Ammon's horn (tissue), 1 donor: Measurements from ENCODE around the gene FAM53B.
A peak's percentile ranks its signal among the peaks of the same experiment; 100 is the strongest.

ENCODE experiments used
- DNase-seq: peaks from one replicate; pipeline ENCODE4 v3.0.0-alpha.2; 2016; ENCODE audit warnings: low spot score

The FAM53B gene

GRCh38 chr10:124609698-124610097, 134.5 kb downstream of the FAM53B start:
- no peak for DNase-seq

GRCh38 chr10:124608093-124608721, 136.0 kb downstream of the FAM53B start:
- no peak for DNase-seq

- DNase-seq: no peak
Measured at GRCh38 chr10:124607693-124608092, 136.5 kb downstream of the FAM53B start.

GRCh38 chr10:124606822-124607221, 137.4 kb downstream of the FAM53B start:
- DNase-seq: no peak

- DNase-seq: no peak
Measured at GRCh38 chr10:124605856-124606812, 138.0 kb downstream of the FAM53B start.

GRCh38 chr10:124605481-124605855, 138.7 kb downstream of the FAM53B start:
- DNase-seq: no peak

- peak; percentile 93 for DNase-seq
Measured at GRCh38 chr10:124605001-124605370, 139.2 kb downstream of the FAM53B start.

GRCh38 chr10:124604214-124605000, 139.8 kb downstream of the FAM53B start:
- peak; percentile 75 for DNase-seq

- DNase-seq: no peak
Measured at GRCh38 chr10:124603376-124604213, 140.6 kb downstream of the FAM53B start.

- DNase-seq: no peak
Measured at GRCh38 chr10:124602646-124603365, 141.4 kb downstream of the FAM53B start.

- DNase-seq: no peak
Measured at GRCh38 chr10:124602121-124602561, 142.0 kb downstream of the FAM53B start.

GRCh38 chr10:124601431-124602120, 142.6 kb downstream of the FAM53B start:
- DNase-seq: no peak

- DNase-seq: no peak
Measured at GRCh38 chr10:124601016-124601415, 143.2 kb downstream of the FAM53B start.

GRCh38 chr10:124600051-124600880, 143.9 kb downstream of the FAM53B start:
- no peak for DNase-seq

- no peak for DNase-seq
Measured at GRCh38 chr10:124599588-124600050, 144.6 kb downstream of the FAM53B start.

GRCh38 chr10:124598773-124599587, 145.2 kb downstream of the FAM53B start:
- no peak for DNase-seq

GRCh38 chr10:124598196-124598595, 146.0 kb downstream of the FAM53B start:
- no peak for DNase-seq

GRCh38 chr10:124597846-124598165, 146.4 kb downstream of the FAM53B start:
- no peak for DNase-seq
